Mucosa of stomach (tissue), 1 donor: ENCODE data around the gene NCSTN.

Experiments used
- H3K27me3 ChIP-seq: one replicate; pipeline ENCODE4 v1.7.0; 2013; ENCODE audit warnings: mild to moderate bottlenecking, low read length; ENCODE audit not compliant: control insufficient read depth, insufficient read depth
- H3K36me3 ChIP-seq: one replicate; pipeline ENCODE4 v1.7.0; 2013; ENCODE audit warnings: low read length; ENCODE audit not compliant: control insufficient read depth, insufficient read depth
- H3K4me1 ChIP-seq: one replicate; pipeline ENCODE4 v1.7.0; 2013; ENCODE audit warnings: mild to moderate bottlenecking, low read length; ENCODE audit not compliant: control insufficient read depth, insufficient read depth
- H3K4me3 ChIP-seq: one replicate; pipeline ENCODE4 v1.7.0; 2013; ENCODE audit warnings: low read length
- H3K9ac ChIP-seq: one replicate; pipeline ENCODE4 v1.7.0; 2013; ENCODE audit warnings: mild to moderate bottlenecking, low read length, moderate library complexity
- H3K9me3 ChIP-seq: one replicate; pipeline ENCODE4 v1.7.0; 2013; ENCODE audit warnings: mild to moderate bottlenecking, low read length, moderate library complexity; ENCODE audit not compliant: control insufficient read depth
- donor health status: Pancreatic carcinoma.

The NCSTN gene

GRCh38 chr1:160402001-160402795 is 59.0 kb downstream of the NCSTN start:
- no peaks in the 10 kb centered on the region for H3K9me3 ChIP-seq
- H3K4me1 ChIP-seq, result peaks cover 21% of the 10 kb centered on the region
- no peaks in the 10 kb centered on the region for H3K36me3 ChIP-seq
- H3K27me3 ChIP-seq, result peaks cover 14% of the 10 kb centered on the region
- H3K9ac ChIP-seq, result no peak overlapping the region
- H3K4me3 ChIP-seq, result no peak overlapping the region

DNA sequence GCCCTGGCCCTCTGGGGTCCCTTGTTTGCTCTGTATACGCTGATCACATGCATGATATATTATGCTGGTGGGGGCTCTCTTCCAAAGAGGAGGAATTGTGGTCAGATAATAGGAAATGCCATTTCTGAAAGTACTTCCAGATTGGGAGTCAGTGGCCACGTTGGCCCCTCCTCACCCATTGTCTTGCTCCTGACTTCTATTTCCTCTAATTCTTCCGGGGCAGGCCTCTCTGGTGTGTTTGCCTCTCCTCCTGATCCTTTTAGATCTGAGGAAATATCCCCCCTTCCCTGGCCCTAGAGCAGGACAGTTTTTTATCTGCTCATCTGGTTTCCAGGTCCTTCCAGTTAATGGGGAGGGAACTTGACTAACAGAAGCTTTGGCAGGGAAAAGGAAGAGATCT is 60.1 kb downstream of the NCSTN start:
- H3K36me3 ChIP-seq, result no peaks in the 10 kb centered on the region
- no peak overlapping the region for H3K9ac ChIP-seq
- no peak overlapping the region for H3K4me3 ChIP-seq
- no peaks in the 10 kb centered on the region for H3K9me3 ChIP-seq
- H3K27me3 ChIP-seq, result peaks cover 14% of the 10 kb centered on the region
- peaks cover 31% of the 10 kb centered on the region for H3K4me1 ChIP-seq

DNA sequence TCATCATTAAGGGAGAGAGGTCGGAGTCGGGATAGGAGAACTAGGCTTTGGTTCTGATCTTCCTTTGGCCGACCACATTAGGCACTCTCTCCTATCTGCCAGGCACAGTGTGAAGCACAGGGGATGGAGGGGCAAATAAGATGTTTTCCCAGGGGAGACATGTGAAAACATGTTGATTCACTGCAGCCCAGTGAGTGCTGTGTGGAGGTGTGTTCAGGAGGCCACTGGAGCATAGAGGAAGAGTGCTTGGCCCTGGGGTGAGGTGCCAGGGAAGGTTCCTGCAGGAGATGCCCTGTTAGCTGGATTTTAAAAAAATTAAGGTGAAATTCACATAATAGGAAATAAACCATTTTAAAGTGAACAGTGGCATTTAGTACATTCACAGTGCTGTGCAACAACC is 60.9 kb downstream of the NCSTN start:
- peaks cover 14% of the 10 kb centered on the region for H3K27me3 ChIP-seq
- peaks cover 40% of the 10 kb centered on the region for H3K4me1 ChIP-seq
- H3K9me3 ChIP-seq, result no peaks in the 10 kb centered on the region
- no peak overlapping the region for H3K9ac ChIP-seq
- no peaks in the 10 kb centered on the region for H3K36me3 ChIP-seq
- no peak overlapping the region for H3K4me3 ChIP-seq

DNA sequence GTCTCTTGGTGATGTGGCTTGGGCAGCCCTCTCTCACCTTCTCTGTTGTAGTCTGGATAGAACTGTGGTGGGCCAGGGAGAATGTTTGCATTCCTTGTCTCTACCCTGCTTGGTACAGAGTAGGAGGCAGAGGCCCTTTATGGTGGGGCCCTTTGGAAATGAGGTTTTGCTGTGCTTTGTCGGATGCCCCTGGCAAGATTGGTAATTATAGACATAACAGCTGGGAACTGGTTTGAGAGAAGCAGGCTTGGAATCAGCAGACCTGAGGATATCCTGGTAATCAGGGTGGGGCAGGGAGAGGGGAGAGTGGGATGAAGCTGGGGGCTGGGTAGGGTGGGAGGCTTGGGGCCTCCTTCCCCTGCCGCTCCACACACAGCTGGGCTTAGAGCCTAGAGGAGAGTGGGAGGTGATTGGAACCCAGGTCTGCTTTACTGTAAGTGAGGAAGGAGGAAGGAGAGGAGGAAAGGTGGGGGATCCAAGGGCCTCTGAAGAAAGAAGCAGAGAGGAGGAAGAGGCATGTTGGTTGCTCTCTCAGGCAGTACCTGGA is 62.2 kb downstream of the NCSTN start:
- Histone ChIP-seq H3K4me1 (peaks cover 45% of the 10 kb centered on the region), H3K27me3 (peaks cover 8% of the 10 kb centered on the region), H3K4me3 (no peak overlapping the region), H3K36me3 (no peaks in the 10 kb centered on the region), H3K9ac (no peak overlapping the region), H3K9me3 (no peaks in the 10 kb centered on the region)

- H3K4me3 ChIP-seq, result no peak overlapping the region
Measured at GRCh38 chr1:160406131-160406968, 63.2 kb downstream of the NCSTN start.

DNA sequence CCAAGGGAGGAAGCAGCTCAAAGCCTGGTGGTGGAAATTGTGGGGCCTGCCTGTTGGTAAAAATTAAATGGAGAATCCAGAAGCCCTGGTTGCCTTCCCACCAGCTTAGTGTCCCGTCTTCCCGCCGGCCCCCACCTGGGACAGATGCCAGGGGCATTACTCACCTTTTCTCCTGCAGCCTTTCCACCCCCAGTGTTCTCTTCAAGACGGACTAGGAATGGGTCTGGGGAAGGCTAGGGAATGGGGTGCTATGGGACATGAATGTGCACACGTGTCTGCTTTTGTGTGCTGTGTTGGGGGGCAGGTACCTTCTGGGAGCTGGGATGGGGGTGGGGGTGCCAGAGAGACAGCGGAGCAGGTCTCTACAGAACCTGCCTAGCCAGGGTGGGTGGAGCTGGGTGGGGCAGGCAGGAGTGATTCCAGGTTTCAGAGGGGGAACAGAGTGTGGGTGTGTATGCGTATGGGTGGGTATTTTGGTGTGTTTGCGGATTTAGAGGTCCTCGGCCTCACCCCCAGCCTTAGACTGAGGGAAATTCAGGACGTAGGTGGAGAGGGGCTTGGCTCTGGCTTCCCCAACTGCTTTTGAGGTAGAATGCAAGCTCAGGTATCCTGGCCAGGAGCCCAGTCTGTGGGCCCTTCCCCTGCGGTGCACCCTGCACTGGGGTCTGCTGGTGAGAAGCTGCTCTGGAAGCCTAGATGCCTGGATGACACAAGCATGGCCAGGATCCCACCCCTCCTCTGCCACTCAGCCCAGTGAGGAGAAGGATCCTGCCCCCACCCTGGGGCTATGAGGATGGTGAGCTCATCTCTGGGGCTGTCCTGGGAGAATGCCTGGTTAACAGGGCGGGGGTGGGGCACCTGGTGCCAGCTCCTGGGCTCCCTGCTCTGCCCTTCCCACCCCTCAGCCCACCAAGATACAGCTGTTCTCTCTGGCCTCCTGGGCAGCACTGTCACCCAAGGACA is 64.9 kb downstream of the NCSTN start:
- no peak overlapping the region for H3K4me3 ChIP-seq
- no peaks in the 10 kb centered on the region for H3K36me3 ChIP-seq
- H3K9me3 ChIP-seq, result no peaks in the 10 kb centered on the region
- no peak overlapping the region for H3K9ac ChIP-seq
- H3K4me1 ChIP-seq, result peaks cover 41% of the 10 kb centered on the region
- no peaks in the 10 kb centered on the region for H3K27me3 ChIP-seq

More at GRCh38 chr1:160406131-160406968, 63.2 kb downstream of the NCSTN start:
- Histone ChIP-seq H3K27me3 (no peaks in the 10 kb centered on the region), H3K4me1 (peaks cover 43% of the 10 kb centered on the region), H3K9me3 (no peaks in the 10 kb centered on the region), H3K36me3 (no peaks in the 10 kb centered on the region), H3K9ac (no peak overlapping the region)
